SK-N-SH (cell line): ENCODE data around the gene NTN1.

ENCODE experiments used
- EP300 ChIP-seq, 2 experiments: IDR thresholded peaks; 2 replicates each; pipeline versions ENCODE4 v1.4.0 to v1.6.1; 2012; ENCODE audit warnings: borderline replicate concordance in 1 of 2, low read depth in 1 of 2, low read length in 1 of 2
- EZH2phosphoT487 ChIP-seq: fragments of 200-600 bp; sonication (generic); IDR thresholded peaks from 2 replicates; pipeline ENCODE4 v1.6.1; 2017; ENCODE audit warnings: low read depth, mixed run types, mild to moderate bottlenecking, antibody characterized with exemption, moderate library complexity, borderline replicate concordance
- FOXM1 ChIP-seq: IDR thresholded peaks from 2 replicates; pipeline ENCODE4 v1.4.0; 2012; ENCODE audit warnings: low read depth, mild to moderate bottlenecking
- GABPA ChIP-seq: IDR thresholded peaks from 2 replicates; pipeline ENCODE4 v1.4.0; 2012; ENCODE audit warnings: low read depth, mild to moderate bottlenecking
- JUND ChIP-seq: IDR thresholded peaks from 2 replicates; pipeline ENCODE4 v1.4.0; 2012
- POLR2AphosphoS5 ChIP-seq: IDR thresholded peaks from 2 replicates; pipeline ENCODE4 v1.6.1; 2012; ENCODE audit warnings: low read depth, low read length
- RXRA ChIP-seq: IDR thresholded peaks from 2 replicates; pipeline ENCODE4 v1.4.0; 2012; ENCODE audit warnings: low read depth, mild to moderate bottlenecking, borderline replicate concordance
- YY1 ChIP-seq: IDR thresholded peaks from 2 replicates; pipeline ENCODE4 v1.4.0; 2012; ENCODE audit warnings: low read depth, mild to moderate bottlenecking
- TF ChIP-seq, protein P1 (sequence below): fragments of 200-600 bp; sonication (generic); IDR thresholded peaks from 2 replicates; pipeline ENCODE4 v1.6.1; 2017; ENCODE audit warnings: antibody characterized with exemption, mild to moderate bottlenecking, moderate library complexity
- TF ChIP-seq, protein P2 (sequence below): fragments of 150-350 bp; IDR thresholded peaks from 2 replicates; pipeline ENCODE4 v1.6.1; 2017; ENCODE audit warnings: antibody characterized with exemption, low read length, low read depth, borderline replicate concordance
- TF ChIP-seq, protein P3 (sequence below): IDR thresholded peaks from 2 replicates; pipeline ENCODE4 v1.6.1; 2012; ENCODE audit warnings: mild to moderate bottlenecking, low read depth, low read length, moderate library complexity

DNA sequence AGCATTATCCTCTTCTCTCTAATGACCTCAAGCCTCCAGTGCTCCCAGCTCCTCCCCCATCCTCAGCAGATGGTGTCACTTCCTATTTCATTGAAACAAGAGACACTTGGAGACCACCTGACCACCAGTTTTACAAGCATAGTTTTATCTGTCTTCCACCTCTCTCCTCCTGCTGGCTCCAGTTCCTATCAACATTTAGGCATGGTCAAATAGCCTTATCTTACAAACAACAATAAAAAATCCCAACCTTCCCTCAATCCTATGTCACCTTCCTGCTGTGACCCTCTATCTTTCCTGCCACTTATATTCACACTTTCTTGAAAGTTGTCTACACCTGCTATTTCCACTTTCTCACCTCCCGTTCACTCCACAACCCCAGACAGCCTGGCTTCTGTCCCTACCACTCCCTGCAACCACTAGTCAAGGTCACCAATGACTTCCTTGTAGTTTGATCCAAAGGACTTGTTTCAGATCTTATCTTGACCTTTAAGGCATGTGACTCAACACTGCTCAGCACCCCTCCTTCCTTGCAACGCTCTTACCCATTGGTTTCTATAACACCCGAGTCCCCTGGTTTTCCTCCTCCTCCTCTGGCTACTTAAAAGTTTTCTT is 4.3 kb upstream of the NTN1 start:
- TF ChIP-seq EP300 (IDR thresholded peaks at IDR 0.05; ENCODE audit: borderline replicate concordance in 1 of 2, low read depth in 1 of 2, low read length in 1 of 2) (no peak), FOXM1 (no peak), GABPA (no peak), POLR2AphosphoS5 (no peak), JUND (no peak), EZH2phosphoT487 (no peak), RXRA (no peak), YY1 (no peak)
- TF ChIP-seq, protein P1, sequence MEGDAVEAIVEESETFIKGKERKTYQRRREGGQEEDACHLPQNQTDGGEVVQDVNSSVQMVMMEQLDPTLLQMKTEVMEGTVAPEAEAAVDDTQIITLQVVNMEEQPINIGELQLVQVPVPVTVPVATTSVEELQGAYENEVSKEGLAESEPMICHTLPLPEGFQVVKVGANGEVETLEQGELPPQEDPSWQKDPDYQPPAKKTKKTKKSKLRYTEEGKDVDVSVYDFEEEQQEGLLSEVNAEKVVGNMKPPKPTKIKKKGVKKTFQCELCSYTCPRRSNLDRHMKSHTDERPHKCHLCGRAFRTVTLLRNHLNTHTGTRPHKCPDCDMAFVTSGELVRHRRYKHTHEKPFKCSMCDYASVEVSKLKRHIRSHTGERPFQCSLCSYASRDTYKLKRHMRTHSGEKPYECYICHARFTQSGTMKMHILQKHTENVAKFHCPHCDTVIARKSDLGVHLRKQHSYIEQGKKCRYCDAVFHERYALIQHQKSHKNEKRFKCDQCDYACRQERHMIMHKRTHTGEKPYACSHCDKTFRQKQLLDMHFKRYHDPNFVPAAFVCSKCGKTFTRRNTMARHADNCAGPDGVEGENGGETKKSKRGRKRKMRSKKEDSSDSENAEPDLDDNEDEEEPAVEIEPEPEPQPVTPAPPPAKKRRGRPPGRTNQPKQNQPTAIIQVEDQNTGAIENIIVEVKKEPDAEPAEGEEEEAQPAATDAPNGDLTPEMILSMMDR = no peak
- TF ChIP-seq, protein P2, sequence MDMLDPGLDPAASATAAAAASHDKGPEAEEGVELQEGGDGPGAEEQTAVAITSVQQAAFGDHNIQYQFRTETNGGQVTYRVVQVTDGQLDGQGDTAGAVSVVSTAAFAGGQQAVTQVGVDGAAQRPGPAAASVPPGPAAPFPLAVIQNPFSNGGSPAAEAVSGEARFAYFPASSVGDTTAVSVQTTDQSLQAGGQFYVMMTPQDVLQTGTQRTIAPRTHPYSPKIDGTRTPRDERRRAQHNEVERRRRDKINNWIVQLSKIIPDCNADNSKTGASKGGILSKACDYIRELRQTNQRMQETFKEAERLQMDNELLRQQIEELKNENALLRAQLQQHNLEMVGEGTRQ = no peak
- TF ChIP-seq, protein P3, sequence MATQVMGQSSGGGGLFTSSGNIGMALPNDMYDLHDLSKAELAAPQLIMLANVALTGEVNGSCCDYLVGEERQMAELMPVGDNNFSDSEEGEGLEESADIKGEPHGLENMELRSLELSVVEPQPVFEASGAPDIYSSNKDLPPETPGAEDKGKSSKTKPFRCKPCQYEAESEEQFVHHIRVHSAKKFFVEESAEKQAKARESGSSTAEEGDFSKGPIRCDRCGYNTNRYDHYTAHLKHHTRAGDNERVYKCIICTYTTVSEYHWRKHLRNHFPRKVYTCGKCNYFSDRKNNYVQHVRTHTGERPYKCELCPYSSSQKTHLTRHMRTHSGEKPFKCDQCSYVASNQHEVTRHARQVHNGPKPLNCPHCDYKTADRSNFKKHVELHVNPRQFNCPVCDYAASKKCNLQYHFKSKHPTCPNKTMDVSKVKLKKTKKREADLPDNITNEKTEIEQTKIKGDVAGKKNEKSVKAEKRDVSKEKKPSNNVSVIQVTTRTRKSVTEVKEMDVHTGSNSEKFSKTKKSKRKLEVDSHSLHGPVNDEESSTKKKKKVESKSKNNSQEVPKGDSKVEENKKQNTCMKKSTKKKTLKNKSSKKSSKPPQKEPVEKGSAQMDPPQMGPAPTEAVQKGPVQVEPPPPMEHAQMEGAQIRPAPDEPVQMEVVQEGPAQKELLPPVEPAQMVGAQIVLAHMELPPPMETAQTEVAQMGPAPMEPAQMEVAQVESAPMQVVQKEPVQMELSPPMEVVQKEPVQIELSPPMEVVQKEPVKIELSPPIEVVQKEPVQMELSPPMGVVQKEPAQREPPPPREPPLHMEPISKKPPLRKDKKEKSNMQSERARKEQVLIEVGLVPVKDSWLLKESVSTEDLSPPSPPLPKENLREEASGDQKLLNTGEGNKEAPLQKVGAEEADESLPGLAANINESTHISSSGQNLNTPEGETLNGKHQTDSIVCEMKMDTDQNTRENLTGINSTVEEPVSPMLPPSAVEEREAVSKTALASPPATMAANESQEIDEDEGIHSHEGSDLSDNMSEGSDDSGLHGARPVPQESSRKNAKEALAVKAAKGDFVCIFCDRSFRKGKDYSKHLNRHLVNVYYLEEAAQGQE = no peak
